CD8-positive, alpha-beta memory T cell (primary cell): ENCODE measurements around the gene ZNF22. TPM values are rescaled to one million over a fixed set of nuclear protein-coding genes. Genes with fewer than 3 reads are reported as not detected.

Source experiments
- CTCF ChIA-PET: fragments of 350-600 bp; sonication (Branson Sonifier 250); formaldehyde crosslinking; loops from one replicate; lab custom pipeline; 2021; ENCODE audit warnings: antibody characterized with exemption; lab: Charles Lee
- POLR2A ChIA-PET: fragments of 350-600 bp; sonication (Branson Sonifier 250); formaldehyde crosslinking; loops from one replicate; lab custom pipeline; 2021; ENCODE audit warnings: antibody characterized with exemption; lab: Charles Lee
- DNase-seq, 5 donors: peaks; one replicate each; pipeline versions ENCODE4 v3.0.0 to v3.0.0-alpha.2; 2020 to 2022; ENCODE audit warnings: mixed read lengths in 1 of 5
- H3K27ac ChIP-seq: one replicate; pipeline ENCODE4 v1.7.0; 2013; ENCODE audit warnings: low read depth, mild to moderate bottlenecking, low read length, moderate library complexity
- H3K27me3 ChIP-seq: 2 replicates; pipeline ENCODE4 v1.7.0; 2013; ENCODE audit warnings: low read length, mild to moderate bottlenecking; ENCODE audit not compliant: insufficient read depth, poor library complexity, severe bottlenecking
- H3K36me3 ChIP-seq: 2 replicates; pipeline ENCODE4 v1.7.0; 2013; ENCODE audit warnings: mild to moderate bottlenecking, low read length, moderate library complexity; ENCODE audit not compliant: insufficient read depth
- H3K4me1 ChIP-seq: 2 replicates; pipeline ENCODE4 v1.7.0; 2013; ENCODE audit warnings: mild to moderate bottlenecking, low read length, moderate library complexity; ENCODE audit not compliant: insufficient read depth
- H3K4me3 ChIP-seq: 2 replicates; pipeline ENCODE4 v1.7.0; 2013; ENCODE audit warnings: mild to moderate bottlenecking, low read length
- H3K9me3 ChIP-seq: 2 replicates; pipeline ENCODE4 v1.7.0; 2013; ENCODE audit warnings: mild to moderate bottlenecking, low read length
- H3K27ac Mint-ChIP-seq, 8 donors: one replicate each; pipeline ENCODE4 v1.8.0; 2020 to 2021; ENCODE audit warnings: mixed read lengths in 8 of 8, mild to moderate bottlenecking in 6 of 8, inconsistent platforms in 3 of 8, moderate library complexity in 3 of 8
- H3K27me3 Mint-ChIP-seq, 2 donors: one replicate each; pipeline ENCODE4 v1.8.0; 2020 to 2021; ENCODE audit warnings: mixed read lengths in 2 of 2, mild to moderate bottlenecking in 1 of 2, moderate library complexity in 1 of 2
- H3K36me3 Mint-ChIP-seq, 3 donors: one replicate each; pipeline ENCODE4 v1.8.0; 2020 to 2021; ENCODE audit warnings: mixed read lengths in 3 of 3, inconsistent platforms in 1 of 3, mild to moderate bottlenecking in 1 of 3
- H3K4me1 Mint-ChIP-seq, 3 donors: one replicate each; pipeline ENCODE4 v1.8.0; 2020 to 2021; ENCODE audit warnings: mixed read lengths in 3 of 3, inconsistent platforms in 1 of 3, mild to moderate bottlenecking in 1 of 3
- H3K4me3 Mint-ChIP-seq, 7 donors: one replicate each; pipeline ENCODE4 v1.8.0; 2020 to 2021; ENCODE audit warnings: mixed read lengths in 7 of 7, mild to moderate bottlenecking in 6 of 7, moderate library complexity in 4 of 7, inconsistent platforms in 2 of 7
- H3K9me3 Mint-ChIP-seq, 5 donors: one replicate each; pipeline ENCODE4 v1.8.0; 2020 to 2022; ENCODE audit warnings: mixed read lengths in 5 of 5, mild to moderate bottlenecking in 3 of 5, moderate library complexity in 2 of 5, inconsistent platforms in 1 of 5
- polyA plus RNA-seq: library from polyadenylated mRNA; unstranded; fragments of 300-500 nt; fragmentation: Illumina TruSeq; gene quantifications from one replicate; pipeline ENCODE4 v1.2.3, GENCODE V29; 2021
- total RNA-seq, 2 experiments: library from RNA; stranded (reverse); gene quantifications; one replicate each; pipeline ENCODE4 v1.2.3, GENCODE V29; 2021

The ZNF22 gene
- total and polyA plus RNA-seq, 3 experiments from 2014 or later, result 36.1 to 49.1 (median 37.2) TPM

GRCh38 chr10:44971434-44971833 is 29.3 kb upstream of the ZNF22 start:
- no peak overlapping the region for H3K4me3 Mint-ChIP-seq
- Histone ChIP-seq H3K4me1 (peaks cover 45% of the 10 kb centered on the region), H3K27ac (no peak overlapping the region), H3K36me3 (no peaks in the 10 kb centered on the region), H3K27me3 (no peaks in the 10 kb centered on the region), H3K9me3 (no peaks in the 10 kb centered on the region), H3K4me3 (no peak overlapping the region)
- no peak overlapping the region for H3K27ac Mint-ChIP-seq
- CTCF ChIA-PET, result no interaction called here
- peaks cover 27 to 49% (median 41%) of the 10 kb centered on the region in 3 donors for H3K4me1 Mint-ChIP-seq
- H3K9me3 Mint-ChIP-seq, result no peaks in the 10 kb centered on the region
- POLR2A ChIA-PET, result no interaction called here
- H3K36me3 Mint-ChIP-seq, result no peaks in the 10 kb centered on the region
- no peak for DNase-seq
- H3K27me3 Mint-ChIP-seq, result no peaks in the 10 kb centered on the region

GRCh38 chr10:44971935-44972757 is 28.6 kb upstream of the ZNF22 start:
- ChIA-PET POLR2A (no interaction called here), CTCF (interaction anchor here (2.3 to 2.6 kb wide), 2 partner anchors 36 to 40 kb away, joined by 7 to 26 read pairs; no protein-coding TSS in a partner anchor)
- Mint-ChIP-seq H3K36me3 (no peaks in the 10 kb centered on the region), H3K9me3 (no peaks in the 10 kb centered on the region), H3K27me3 (no peaks in the 10 kb centered on the region), H3K27ac (no peak overlapping the region), H3K4me1 (peaks cover 26 to 45% (median 37%) of the 10 kb centered on the region in 3 donors), H3K4me3 (peak overlapping the region in 1 of 7 donors; percentile 3)
- H3K36me3 ChIP-seq, result no peaks in the 10 kb centered on the region
- DNase-seq, result no peak
- no peaks in the 10 kb centered on the region for H3K27me3 ChIP-seq
- H3K27ac ChIP-seq, result no peak overlapping the region
- H3K4me1 ChIP-seq, result peaks cover 41% of the 10 kb centered on the region
- H3K9me3 ChIP-seq, result no peaks in the 10 kb centered on the region
- no peak overlapping the region for H3K4me3 ChIP-seq

GRCh38 chr10:44972874-44973306 is 27.8 kb upstream of the ZNF22 start:
- Mint-ChIP-seq H3K4me1 (peaks cover 21 to 39% (median 30%) of the 10 kb centered on the region in 3 donors), H3K9me3 (no peaks in the 10 kb centered on the region), H3K36me3 (no peaks in the 10 kb centered on the region), H3K4me3 (peak overlapping the region in 1 of 7 donors; percentile 3), H3K27me3 (no peaks in the 10 kb centered on the region), H3K27ac (no peak overlapping the region)
- Histone ChIP-seq H3K36me3 (no peaks in the 10 kb centered on the region), H3K4me1 (peaks cover 34% of the 10 kb centered on the region), H3K4me3 (no peak overlapping the region), H3K27me3 (no peaks in the 10 kb centered on the region), H3K27ac (no peak overlapping the region), H3K9me3 (no peaks in the 10 kb centered on the region)
- ChIA-PET POLR2A (no interaction called here), CTCF (interaction anchor here (1.1 to 2.6 kb wide), 3 partner anchors 37 to 40 kb away, joined by 3 to 26 read pairs (median 7); no protein-coding TSS in a partner anchor)
- DNase-seq, result no peak

GRCh38 chr10:44973323-44974081 is 27.2 kb upstream of the ZNF22 start:
- Mint-ChIP-seq H3K4me1 (peaks cover 15 to 32% (median 24%) of the 10 kb centered on the region in 3 donors), H3K27ac (peak overlapping the region in 2 of 8 donors; percentile 42 to 84), H3K4me3 (peak overlapping the region in 2 of 7 donors; percentile 27 to 72), H3K9me3 (no peaks in the 10 kb centered on the region), H3K36me3 (no peaks in the 10 kb centered on the region), H3K27me3 (no peaks in the 10 kb centered on the region)
- no peak for DNase-seq
- no peaks in the 10 kb centered on the region for H3K9me3 ChIP-seq
- H3K4me1 ChIP-seq, result peaks cover 28% of the 10 kb centered on the region
- CTCF ChIA-PET, result interaction anchor here (1.1 to 2.6 kb wide), 3 partner anchors 37 to 41 kb away, joined by 3 to 26 read pairs (median 7); no protein-coding TSS in a partner anchor
- no peaks in the 10 kb centered on the region for H3K27me3 ChIP-seq
- no peak overlapping the region for H3K4me3 ChIP-seq
- no peaks in the 10 kb centered on the region for H3K36me3 ChIP-seq
- no peak overlapping the region for H3K27ac ChIP-seq
- POLR2A ChIA-PET, result interaction anchor here (0.6 kb wide), 1 partner anchor 1470 kb away, joined by 6 read pairs; no protein-coding TSS in a partner anchor

- ChIA-PET CTCF (interaction anchor here (2.3 to 2.6 kb wide), 2 partner anchors 38 to 42 kb away, joined by 7 to 26 read pairs; no protein-coding TSS in a partner anchor), POLR2A (interaction anchor here (0.6 kb wide), 1 partner anchor 1470 kb away, joined by 6 read pairs; no protein-coding TSS in a partner anchor)
- no peaks in the 10 kb centered on the region for H3K9me3 Mint-ChIP-seq
- H3K4me1 Mint-ChIP-seq, result peaks cover 8 to 26% (median 18%) of the 10 kb centered on the region in 3 donors
- Histone ChIP-seq H3K27me3 (no peaks in the 10 kb centered on the region), H3K4me1 (peaks cover 21% of the 10 kb centered on the region), H3K36me3 (no peaks in the 10 kb centered on the region), H3K4me3 (peak overlapping the region; percentile 44), H3K27ac (no peak overlapping the region), H3K9me3 (no peaks in the 10 kb centered on the region)
- H3K36me3 Mint-ChIP-seq, result no peaks in the 10 kb centered on the region
- H3K4me3 Mint-ChIP-seq, result peak overlapping the region; percentile 50 to 87 (median 72)
- peak overlapping the region in 3 of 8 donors; percentile 34 to 92 (median 57) for H3K27ac Mint-ChIP-seq
- no peak for DNase-seq
- H3K27me3 Mint-ChIP-seq, result no peaks in the 10 kb centered on the region
Measured at GRCh38 chr10:44974082-44974627, 26.6 kb upstream of the ZNF22 start.

GRCh38 chr10:44974628-44975430 is 25.9 kb upstream of the ZNF22 start:
- H3K4me1 ChIP-seq, result peaks cover 15% of the 10 kb centered on the region

More at GRCh38 chr10:44974628-44975430, 25.9 kb upstream of the ZNF22 start:
- no peaks in the 10 kb centered on the region for H3K36me3 Mint-ChIP-seq
- H3K27me3 Mint-ChIP-seq, result no peaks in the 10 kb centered on the region
- no peaks in the 10 kb centered on the region for H3K9me3 ChIP-seq
- H3K27ac ChIP-seq, result no peak overlapping the region
- peak overlapping the region in 5 of 8 donors; percentile 34 to 92 (median 57) for H3K27ac Mint-ChIP-seq
- H3K4me1 Mint-ChIP-seq, result peaks cover 2 to 19% (median 11%) of the 10 kb centered on the region in 3 donors
- H3K36me3 ChIP-seq, result no peaks in the 10 kb centered on the region
- CTCF ChIA-PET, result interaction anchor here (0.9 to 6.2 kb wide), 5 partner anchors 9 to 42 kb away, joined by 4 to 36 read pairs (median 7); no protein-coding TSS in a partner anchor
- H3K4me3 ChIP-seq, result peak overlapping the region; percentile 44
- no peaks in the 10 kb centered on the region for H3K27me3 ChIP-seq
- peak overlapping the region; percentile 50 to 87 (median 72) for H3K4me3 Mint-ChIP-seq
- no peaks in the 10 kb centered on the region for H3K9me3 Mint-ChIP-seq
- POLR2A ChIA-PET, result no interaction called here
- peak; percentile 55 to 72 (median 65) for DNase-seq
